GM21619 (cell line): ENCODE data around the gene GNG12.

Source experiments
- ATAC-seq: cut with Tn5 transposase; IDR thresholded peaks from one replicate; pipeline ENCODE4 v1.9.1; 2021; ENCODE audit not compliant: unreplicated experiment

Gene GNG12

DNA sequence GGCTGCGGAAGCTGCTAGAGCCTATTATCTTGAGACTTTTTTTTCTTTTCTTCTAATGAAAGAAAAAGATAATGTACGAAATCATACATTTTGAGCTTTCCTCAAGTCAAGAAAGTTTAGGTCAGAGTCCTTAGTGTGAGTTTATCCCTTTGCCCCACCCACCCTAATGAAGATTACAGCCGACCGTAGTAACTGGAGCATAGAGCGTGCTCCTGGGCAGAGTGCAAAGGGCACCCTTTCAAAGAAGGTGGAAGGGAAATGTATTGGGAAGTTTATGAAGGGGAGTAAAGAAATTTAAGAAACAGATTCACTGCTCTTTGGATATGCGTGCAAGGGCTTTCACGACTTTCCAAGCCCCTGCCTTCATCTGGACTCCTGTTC is 17.2 kb downstream of the GNG12 start:
- no peak for ATAC-seq

DNA sequence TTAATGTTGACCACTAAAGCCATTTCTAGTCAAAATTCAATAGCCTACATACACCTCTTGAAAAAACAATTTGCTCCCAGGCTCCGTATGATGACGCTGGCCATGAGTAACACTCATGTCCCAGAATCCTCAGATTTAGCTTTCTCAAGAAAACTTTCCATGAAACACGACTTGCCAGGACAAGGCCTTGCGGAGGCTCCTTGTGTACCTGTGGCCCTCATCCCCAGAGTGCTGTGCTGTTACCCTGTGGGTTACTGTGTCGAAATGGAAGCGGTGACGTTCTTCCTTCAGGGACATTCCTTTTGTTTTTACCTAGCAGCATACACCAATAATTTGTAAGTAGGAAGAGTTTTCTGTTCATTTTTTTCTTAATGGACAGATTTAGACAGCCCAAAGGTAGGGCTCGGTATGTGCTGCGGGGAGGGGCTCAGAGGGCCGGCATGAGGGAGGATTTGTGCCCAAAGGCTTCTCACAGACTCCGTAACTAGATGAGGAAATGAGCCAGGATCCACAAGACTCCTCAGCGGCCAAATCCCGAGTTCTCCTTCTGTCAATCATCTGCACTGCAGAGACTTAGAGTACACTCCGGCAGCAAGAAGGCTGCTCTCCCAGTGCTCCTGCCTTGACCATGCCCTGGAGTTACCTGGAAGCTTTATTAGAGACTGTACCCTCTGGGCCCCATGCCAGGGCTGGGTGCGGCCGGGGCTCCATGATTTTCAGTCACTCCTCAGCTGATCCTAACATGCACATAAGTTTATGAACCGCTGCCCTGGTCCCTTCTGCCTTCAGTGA is 17.8 kb downstream of the GNG12 start:
- ATAC-seq: no peak

DNA sequence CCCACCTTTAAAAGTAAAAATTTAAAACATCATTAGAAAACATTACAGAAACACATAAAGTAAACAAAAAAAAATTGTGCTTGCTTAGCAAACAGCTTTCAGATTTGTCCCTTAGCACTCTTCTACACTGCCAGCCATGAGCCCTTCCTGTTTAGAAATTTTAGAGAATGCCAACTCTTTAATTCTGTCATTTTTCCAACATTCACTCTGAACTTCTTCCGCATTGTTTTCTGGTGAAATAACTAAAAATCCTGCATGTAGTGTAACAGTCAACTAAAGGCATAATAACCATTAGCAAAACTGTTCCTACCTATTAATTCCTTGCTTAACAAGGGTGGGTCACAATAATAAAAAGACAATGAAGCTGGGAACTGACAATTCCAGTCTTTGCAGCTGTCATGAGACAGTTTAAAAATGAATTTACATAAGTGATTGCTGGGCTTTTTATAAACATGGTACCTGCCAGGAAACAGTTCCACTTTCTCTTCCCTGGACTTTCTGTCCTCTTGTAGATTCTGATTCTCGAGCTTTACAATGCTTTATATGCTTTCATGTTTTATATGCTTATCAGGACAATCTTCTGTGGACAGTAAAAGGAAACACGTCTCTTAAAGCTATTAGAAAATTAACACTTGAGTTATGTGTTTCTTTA is 19.0 kb downstream of the GNG12 start:
- no peak for ATAC-seq

DNA sequence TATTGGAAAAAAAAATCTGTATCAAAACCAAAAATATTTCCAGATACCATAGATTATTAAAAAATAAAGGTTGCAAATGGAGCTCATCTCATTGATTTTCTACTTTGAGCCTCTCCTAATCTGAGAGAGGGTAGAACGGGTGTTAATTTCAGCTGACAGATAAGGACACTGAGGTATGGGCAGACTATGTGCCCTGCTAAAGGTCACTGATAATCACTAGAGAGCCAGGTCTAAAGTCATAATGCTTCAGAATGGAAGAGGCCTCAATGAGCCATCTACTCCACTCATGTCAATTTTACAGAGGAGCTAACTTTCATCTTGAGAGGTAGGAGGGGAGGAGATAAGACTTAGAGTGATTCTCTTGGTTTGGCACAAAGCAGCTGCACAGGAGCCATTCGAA is 21.0 kb downstream of the GNG12 start:
- no peak for ATAC-seq

DNA sequence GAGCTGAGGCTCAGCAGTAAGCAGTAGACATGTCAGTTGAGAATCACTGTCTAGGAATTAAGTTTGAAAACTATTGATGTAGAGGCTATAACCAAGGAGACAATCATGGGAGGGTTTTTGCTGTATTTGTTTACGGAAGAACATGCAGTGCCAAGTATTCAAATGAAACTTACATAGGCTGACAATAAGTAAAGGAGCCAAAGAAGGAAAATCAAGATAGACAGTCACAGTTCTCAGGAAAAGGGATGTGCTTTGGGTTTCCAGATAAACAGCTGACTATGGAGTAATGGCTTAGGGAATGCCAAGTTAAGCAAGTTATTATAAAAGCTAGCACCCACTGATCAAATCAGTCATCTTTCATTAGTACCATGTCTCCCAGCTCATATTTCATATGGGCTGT is 21.5 kb downstream of the GNG12 start:
- no peak for ATAC-seq

DNA sequence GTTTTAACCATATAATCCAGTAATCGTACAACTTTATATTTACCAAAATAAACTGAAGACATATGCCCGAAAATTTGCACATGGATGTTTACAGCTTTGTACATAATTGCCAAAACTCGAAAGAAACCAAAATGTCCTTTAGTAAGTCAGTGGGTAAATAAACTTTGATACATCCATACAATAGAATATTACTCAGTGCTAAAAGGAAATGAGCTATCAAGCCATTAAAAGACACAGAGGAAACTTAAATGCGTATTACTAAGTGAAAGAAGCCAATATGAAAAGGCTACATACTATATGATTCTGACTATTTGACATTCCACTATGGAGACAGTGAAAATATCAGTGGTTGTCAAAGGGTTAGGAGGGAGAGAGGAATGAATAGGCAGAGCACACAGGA is 23.4 kb downstream of the GNG12 start:
- no peak for ATAC-seq

DNA sequence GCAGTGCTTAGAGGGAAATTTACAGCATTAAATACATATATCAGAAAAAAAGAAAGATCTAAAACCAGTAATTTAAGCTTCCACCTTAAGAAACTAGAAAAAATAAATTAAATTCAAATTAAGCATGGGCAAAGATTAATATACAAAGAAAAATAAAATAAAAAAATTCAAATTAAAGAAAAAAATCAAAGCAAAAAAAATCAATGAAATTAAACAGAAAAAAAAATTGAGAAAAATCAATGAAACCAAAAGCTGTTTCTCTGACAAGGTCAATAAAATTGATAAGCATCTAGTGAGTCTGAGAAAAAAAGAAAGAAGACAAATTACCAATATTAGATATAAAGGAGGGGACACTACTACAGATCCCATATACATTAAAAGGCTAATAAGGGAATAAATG is 26.0 kb downstream of the GNG12 start:
- no peak for ATAC-seq

DNA sequence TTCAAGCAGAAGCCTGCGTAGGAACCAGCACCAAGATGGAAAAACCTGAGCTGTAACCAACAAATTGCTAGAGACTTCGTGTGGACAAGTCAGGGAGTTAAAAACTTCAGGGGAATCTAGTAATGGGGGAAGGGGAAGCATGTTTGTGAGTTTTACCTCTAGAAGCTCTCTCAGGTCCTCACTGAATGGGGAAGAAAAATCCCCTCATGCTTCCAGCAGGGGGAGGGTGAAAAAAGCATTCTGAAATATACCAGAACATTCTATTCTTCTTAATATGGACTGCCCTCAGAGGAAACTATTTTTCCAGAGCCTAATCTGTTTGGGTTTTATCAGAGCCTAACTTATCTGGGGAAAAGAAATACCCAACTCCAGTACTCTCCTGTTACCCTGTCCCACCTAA is 28.6 kb downstream of the GNG12 start:
- no peak for ATAC-seq

DNA sequence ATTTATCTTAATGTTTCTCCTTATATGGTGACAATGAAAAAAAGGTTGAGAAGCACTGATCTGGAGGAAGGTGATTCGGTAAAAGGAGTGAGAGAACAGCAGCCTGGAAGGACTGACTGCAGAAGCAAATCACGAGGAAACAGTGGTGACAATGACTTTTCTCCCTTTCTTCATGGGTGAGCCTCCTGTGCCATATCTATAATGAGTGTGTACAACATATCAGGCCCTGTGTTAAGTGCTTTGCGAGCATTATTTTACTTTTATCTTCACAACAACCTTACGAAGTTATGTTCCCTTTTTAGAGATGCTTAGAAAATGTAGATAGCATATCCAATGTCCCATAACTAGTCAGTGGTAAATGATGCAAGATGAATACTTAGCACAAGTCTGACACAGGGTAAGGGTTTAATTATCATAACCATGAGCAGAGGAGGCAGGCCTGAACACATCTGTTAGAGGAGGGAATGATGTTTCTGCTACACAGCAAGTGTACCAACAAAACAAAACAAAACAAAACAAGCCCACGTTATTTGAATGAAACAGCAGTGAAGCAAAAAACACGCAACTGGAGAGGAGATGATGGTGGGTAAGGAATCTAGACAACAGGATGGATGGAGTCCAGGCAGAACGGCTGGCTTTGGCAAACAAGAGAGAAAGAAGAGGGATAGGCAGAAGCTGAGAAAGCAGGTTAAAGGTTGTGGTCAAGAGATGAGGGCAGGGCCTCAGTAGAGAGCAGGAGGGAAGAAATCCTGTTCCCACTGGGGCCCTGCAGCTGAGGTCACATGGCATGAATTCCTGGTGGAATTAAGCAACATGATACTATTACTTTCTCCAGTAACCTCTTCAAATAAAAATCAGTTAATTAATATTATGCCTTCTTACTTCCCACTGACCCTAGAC is 29.6 kb downstream of the GNG12 start:
- ATAC-seq: no peak

DNA sequence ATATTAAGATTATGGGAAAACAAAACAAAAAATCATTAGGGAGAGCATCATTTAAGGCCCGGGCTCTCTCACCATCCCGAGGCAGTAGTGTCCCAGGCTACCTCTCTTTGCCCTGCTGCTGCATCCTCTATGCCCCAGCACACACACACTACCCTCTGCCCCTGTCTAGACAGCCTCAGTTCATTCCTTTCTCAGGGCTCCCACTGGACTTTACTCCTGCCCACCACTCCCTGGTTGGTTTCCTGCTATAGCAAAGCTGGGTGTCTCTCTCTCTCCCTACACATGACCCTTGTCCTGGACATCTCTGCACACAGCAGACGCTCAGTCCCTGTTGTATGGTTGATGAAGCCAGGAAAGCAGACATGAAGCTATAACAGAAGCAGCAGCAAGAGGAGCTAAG is 30.7 kb downstream of the GNG12 start:
- no peak for ATAC-seq

DNA sequence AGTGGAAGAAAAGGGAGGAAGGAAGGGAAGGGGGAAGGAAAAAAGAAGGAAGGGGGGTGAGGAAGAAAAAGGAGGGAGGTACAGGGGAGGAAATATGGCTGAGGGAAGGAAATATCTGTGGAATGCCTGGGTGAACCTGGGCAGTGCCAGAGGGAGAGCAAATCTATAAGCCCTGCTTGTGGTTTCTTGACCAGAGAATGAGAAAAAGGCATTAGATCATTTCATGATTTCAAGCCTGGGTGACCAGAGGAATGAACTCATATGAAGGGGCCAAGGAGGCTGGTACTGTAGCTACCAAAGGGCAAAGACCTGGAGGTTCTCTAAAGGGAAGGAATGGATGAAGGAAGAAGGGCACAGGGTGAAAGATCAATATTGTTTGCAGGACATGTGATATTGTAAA is 31.4 kb downstream of the GNG12 start:
- ATAC-seq: no peak

DNA sequence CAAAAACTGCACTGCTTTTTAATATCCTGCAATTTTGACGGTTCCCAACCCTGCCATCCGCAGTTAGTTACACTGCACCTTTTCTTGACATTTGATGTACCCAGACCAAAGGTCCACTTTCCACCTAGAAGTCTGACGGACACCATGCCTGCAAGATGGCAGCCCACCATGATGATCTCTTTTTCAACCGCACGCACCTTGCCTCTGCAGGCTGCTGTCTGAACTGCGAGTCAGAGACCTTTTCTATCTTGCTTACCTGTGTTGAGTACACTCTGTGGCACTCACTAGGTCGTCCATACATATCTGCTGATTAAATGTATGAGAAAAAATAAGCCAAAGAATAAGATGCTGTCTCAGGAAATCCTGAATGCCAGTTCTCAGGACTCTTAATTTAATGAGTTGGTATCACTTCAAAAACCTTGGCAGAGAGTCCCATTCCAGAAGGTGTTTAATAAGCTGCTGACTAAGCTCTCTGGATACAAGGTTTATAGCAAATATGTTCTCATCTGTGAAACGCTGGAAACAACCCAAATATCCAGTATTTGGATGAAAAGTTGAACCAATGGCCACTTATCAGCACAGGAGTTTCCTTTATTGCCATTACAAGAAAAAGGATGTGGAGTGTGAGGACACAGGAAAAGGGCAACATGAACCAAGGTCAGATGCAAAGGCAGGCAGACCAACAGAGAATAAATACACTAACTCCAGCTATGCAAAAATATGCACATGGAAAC is 37.9 kb downstream of the GNG12 start:
- no peak for ATAC-seq

DNA sequence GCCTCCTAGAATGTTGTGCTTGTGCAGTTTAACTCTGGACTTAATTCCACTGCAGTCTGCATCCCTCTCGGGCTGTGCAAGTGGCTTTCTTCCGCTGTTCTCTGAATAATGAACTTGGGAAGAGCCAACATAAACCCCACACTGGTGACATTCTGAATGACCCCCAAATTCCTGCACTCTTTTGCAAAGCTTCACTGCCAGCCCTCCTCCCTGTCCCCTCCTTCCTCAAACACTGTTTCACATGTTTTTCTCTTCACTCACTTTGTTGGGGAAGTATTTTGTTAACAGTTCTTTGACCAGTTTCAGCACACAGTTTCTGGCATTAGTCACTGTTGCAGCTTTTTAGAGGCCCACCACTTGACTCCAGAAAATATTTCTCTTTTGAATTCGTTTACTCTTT is 39.7 kb downstream of the GNG12 start:
- ATAC-seq: no peak

DNA sequence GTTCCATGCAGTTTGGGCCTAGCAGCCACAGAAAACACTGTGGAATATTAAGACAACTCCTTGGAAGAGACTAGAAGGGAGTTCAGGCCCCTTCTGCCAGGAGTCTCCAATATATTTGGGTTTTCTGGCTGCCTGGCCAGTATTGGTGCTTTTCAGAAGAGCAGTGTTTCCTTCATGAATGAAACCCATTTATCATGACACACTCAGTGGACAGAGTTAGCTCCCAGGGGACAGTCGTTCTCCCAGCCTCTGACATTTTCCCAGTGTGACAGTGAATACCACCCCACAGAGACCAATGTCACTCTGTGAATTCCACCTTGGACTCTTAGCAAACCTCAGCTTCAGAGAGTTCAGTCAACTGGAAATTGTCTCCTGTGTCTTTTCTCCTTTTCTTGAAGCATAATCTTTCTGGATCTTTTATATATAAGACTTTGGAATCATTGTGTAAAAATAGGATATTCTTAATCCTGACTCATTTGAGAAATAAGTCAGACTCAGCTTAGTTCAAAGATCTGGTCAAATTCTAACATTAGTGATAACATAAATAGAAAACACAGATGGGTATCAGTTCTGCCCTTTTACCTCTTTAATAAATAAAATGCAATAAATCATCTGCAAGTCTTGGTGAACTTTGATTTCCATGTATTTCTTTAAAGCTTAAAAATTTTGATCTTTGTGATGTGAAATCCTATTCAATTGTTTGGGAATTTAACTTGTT is 40.4 kb downstream of the GNG12 start:
- ATAC-seq: no peak

DNA sequence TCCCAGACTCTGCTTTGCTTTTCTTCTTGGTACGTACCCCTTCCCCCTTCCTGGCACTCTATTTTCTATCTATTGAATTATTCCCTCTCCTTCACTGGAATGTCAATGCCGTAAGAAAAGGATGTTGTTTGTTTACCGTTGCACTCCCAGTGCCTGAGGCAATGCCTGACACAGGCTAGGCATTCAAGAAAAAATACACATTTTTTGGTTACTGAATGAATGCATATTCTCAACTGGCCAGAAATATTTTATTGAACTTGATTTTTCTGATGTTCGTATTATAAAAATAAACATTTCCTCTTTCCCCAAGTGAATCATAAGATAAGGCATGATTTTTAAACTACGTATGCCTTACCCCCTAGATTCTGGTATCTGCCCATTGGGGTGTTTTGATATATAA is 41.2 kb downstream of the GNG12 start:
- no peak for ATAC-seq

DNA sequence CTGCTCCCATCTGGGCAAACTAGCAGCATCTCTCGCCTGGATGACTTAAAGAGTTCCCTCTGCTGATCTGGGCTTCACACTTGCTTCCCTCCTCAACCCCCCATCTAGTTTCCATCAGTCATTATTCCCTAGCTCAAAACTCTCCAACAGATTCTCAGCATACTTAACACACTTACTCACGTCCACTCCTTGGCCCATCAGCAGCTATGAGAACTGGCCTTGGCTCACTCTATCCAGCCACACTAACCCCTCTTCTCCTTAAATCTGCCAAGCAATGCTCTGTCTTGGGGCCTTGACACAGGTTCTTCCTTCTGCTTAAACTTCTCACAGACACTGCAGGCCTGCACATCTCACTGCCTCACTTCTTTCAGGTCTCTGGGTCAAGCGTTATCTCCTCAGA is 41.6 kb downstream of the GNG12 start:
- ATAC-seq: no peak

DNA sequence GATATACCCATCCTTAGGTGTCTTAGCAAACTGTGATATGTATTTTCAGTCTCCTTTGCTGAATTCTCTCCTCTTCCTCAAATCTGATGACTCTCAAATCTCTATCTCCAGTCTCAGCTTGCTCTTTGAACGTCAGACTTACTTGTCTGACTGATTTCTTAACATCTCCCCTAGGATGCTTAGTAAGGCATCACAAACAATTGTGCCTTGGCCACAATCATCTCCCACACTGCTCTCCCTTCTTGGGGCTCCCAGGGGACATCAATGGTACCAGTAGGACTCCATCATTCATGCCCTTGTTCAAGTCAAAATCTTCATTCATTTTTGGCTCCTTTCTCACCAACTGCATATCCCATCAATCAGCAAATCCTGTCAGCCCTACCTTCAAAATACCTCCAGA is 42.0 kb downstream of the GNG12 start:
- ATAC-seq: no peak

DNA sequence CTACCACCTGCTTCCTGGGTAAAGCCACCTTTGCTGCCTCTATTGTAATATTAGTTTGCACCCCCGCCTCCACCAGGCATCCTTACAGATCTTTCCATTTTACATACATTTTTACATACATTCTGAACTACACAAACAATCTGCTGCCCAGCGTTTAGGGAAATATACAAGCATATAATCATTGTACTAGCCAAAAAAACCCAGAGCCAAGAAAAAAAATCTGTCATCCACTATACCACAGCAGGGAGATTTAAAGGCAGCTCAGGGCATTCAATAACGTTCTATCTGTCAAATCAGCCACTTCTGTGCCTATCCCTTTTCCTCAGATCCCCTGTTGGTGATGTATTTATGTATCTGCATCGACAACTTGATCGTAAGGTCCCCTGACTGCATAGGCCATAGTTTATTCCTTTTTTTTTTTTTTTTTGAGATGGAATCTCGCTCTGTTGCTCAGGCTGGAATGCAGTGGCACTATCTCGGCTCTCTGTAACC is 43.0 kb downstream of the GNG12 start:
- ATAC-seq: no peak

DNA sequence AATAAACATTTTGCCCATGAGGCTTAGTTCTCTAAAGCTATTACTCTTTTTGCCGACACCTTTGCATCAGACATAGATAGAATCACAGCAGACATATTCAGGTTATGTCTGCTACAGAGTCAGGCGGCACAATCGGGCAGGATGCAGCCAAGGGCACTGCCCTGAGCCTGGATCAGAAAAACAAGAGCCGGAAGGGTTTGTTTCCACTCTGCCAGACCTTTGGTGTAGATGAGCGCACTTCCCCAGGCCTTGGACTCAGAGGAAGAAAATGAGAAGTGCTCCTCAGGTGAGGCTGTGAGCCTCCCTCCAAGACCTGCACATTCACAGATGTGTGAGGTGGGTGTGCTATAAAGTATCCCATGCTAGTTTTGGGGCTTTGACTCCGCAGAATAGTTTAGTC is 43.7 kb downstream of the GNG12 start:
- no peak for ATAC-seq

DNA sequence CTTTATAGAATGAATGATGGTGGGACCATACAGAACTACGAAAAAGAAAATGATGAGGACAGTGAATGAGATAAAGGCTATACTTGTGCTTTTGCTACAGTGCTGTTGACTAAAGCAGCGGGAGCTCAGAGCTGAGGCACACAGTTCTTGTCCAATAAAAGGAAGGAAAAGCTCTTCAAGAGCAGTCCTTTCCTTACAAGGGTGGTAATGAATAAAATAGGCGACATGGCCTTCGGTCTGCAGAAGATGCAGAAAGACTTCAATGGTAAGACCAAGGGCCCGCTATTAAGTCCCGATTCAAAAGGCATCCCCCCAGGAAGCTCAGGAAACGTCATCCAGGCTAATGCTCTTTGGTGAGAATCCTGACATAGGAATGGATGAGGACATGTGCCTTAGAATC is 44.4 kb downstream of the GNG12 start:
- ATAC-seq: no peak
